Heart left ventricle (tissue), 16 donors: ENCODE data around the gene CC2D1A. TPM values are rescaled to one million over a fixed set of nuclear protein-coding genes. Genes with fewer than 3 reads are reported as not detected.
"Not testable (repeated sequence)": the region's sequence is repeated elsewhere in the genome, so short reads cannot be mapped to it uniquely, and the experiment has no call there.

Experiments used
- ATAC-seq, 4 donors: fragments of 200-7000 bp; cut with Tn5 transposase; one replicate each; pipeline ENCODE4 v1.9.1; 2020 to 2022; ENCODE audit warnings: moderate library complexity in 4 of 4, mild to moderate bottlenecking in 3 of 4, moderate number of reproducible peaks in 1 of 4
- DNase-seq, 5 donors: peaks; one replicate each; pipeline ENCODE4 v3.0.0-alpha.2; 2020
- H3K27ac ChIP-seq, 12 donors: fragments of 200-600 bp; sonication (generic) in 4 of 12; one replicate each; pipeline versions ENCODE4 v1.5.0 to v1.8.0; 2016 to 2022; ENCODE audit warnings: mild to moderate bottlenecking in 2 of 12
- H3K27me3 ChIP-seq, 9 donors: fragments of 200-600 bp; sonication (generic) in 2 of 9; one replicate each; pipeline versions ENCODE4 v1.5.1 to v1.8.0; 2016 to 2022; ENCODE audit warnings: mild to moderate bottlenecking in 3 of 9
- H3K36me3 ChIP-seq, 9 donors: fragments of 200-600 bp; sonication (generic) in 2 of 9; one replicate each; pipeline versions ENCODE4 v1.5.0 to v1.8.0; 2018 to 2022; ENCODE audit warnings: mild to moderate bottlenecking in 2 of 9
- H3K4me1 ChIP-seq, 12 donors: fragments of 200-600 bp; sonication (generic) in 4 of 12; one replicate each; pipeline versions ENCODE4 v1.5.0 to v1.8.0; 2016 to 2022; ENCODE audit warnings: mild to moderate bottlenecking in 3 of 12
- H3K4me3 ChIP-seq, 12 donors: fragments of 200-600 bp; sonication (generic) in 4 of 12; one replicate each; pipeline versions ENCODE4 v1.5.0 to v1.8.0; 2017 to 2022; ENCODE audit warnings: mild to moderate bottlenecking in 9 of 12, moderate library complexity in 4 of 12
- H3K9me3 ChIP-seq, 12 donors: fragments of 200-600 bp; sonication (generic) in 4 of 12; one replicate each; pipeline versions ENCODE4 v1.5.0 to v1.8.0; 2016 to 2022; ENCODE audit warnings: mild to moderate bottlenecking in 1 of 12
- POLR2A ChIP-seq, 2 donors: fragments of 450-650 bp; IDR thresholded peaks; one replicate each; pipeline ENCODE4 v1.6.1; 2017; ENCODE audit warnings: antibody characterized with exemption in 2 of 2, mild to moderate bottlenecking in 2 of 2, moderate library complexity in 2 of 2
- WGBS, 4 donors: extraction: QIAGEN DNeasy Blood & Tissue Kit in 2 of 4; methylation state at CpG; one replicate each; pipeline versions ENCODE4 v1.1.5 to v1.1.7; 2013 to 2018; 5-methylcytosine and 5-hydroxymethylcytosine counted together
- intact Hi-C, 10 donors: fragments of 100-400 bp; cut with DNase I; formaldehyde crosslinking; loops; one replicate each; pipeline versions ENCODE4 v1.11.1 to v1.14.2; 2022
- polyA plus RNA-seq, 2 donors: library from polyadenylated mRNA; stranded (reverse); fragments of 200-250 nt; gene quantifications; one replicate each; pipeline ENCODE4 v1.2.3, GENCODE V29; 2013
- total RNA-seq, 9 donors: library from RNA; depleted of rRNA in 2 of 9; stranded (reverse); fragments of >200 nt in 2 of 9; fragmentation: NEBNext Ultra II Directional in 3 of 9; extraction: Animal tissue kit (Norgen Biotek cat#: 25700) in 3 of 9; gene quantifications; one replicate each; pipeline versions ENCODE4 v1.1.0 to v1.2.4, GENCODE V29; 2016 to 2023
- TF ChIP-seq, protein P1 (sequence below), 12 donors: fragments of 200-600 bp; sonication (generic) in 4 of 12; IDR thresholded peaks; one replicate each; pipeline versions ENCODE4 v1.5.0 to v1.8.0; 2018 to 2022; ENCODE audit warnings: antibody characterized with exemption in 12 of 12, mild to moderate bottlenecking in 5 of 12
- donor health status: ischemic (EF 13 %, LVEDD 7.1; RV severe dilation, severe dysfunction).
- donor health status: healthy with polysubstance abuse.
- donor health status: DM: no; HTN: yes; CAD: no.
- donor health status: DM: no; HTN: no; CAD: no.
- donor health status: ischemic (EF 25% LVEDD 6.9; RV normal size, moderate dysfunction).
- donor health status: ischemic (EF 25% LVEDD 5.7; RV mildly dilated, moderate dysfunction).
- donor health status: healthy.
- donor health status: DM: yes; HTN: yes; CAD: no.
- donor health status: ischemic (EF 35%, LVEDD 5.7; RV mildly dilated, moderate dysfunction).
- donor health status: nonischemic (EF 11% LVEDD 7.7; RV severe dilation, severe dysfunction).
- donor health status: DM: yes; HTN: yes; CAD: no.
- donor health status: PGD.
- donor health status: ischemic (EF 29% LVEDD 5.4; RV normal size, mild dysfunction).
- donor health status: nonischemic (EF 23%, LVEDD 6.1; RV moderate dilation, normal function).

Gene CC2D1A
- total and polyA plus RNA-seq, 11 donors: 14.4 to 36.3 (median 19.5) TPM

DNA sequence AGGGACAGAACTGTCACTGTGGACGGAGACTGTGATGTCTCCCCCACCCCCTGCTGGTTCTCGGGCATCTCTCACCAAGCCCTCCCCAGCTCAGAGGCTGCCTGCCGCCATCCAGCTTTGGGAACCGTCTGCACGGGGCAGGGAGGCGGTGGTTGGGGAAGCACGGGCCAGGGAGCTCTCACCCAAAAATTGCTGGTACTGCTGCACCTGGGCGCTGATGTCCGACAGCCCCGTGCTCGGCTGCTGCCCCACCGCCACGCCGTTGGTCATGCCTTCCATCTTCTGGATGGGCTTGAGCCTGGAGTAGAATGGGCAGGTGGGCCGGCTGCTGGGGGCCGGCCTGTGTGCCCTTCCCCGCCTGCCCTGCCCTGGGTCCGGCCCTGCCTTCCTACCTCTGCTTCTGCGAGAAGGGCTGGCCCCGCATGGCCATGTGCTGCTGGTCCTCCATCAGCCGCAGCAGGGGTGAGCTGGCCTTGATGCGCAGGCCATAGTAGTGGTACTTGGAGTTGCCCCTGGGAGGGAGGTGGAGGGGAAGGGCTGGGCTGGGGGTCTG is 62.5 kb downstream of the CC2D1A start:
- intact Hi-C loops: no loop called here

DNA sequence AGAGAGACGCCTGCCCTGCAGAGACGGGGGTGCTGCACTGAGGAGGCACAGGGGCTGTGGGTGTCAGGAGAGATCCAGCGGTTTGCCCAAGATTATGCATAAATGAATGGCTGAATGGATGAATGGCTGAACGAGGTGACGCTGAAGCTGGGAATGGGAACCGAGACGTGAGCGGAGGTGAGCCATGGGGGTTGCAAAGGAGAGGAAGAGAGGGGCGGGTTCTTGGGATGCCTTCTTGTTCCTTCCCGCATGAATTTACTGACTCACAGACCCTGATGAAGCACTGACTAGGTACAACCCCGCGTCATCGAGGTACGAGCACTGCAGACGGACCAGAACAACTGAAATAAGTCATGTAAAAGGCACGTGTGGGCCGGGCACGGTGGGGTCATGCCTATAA is 63.0 kb downstream of the CC2D1A start:
- H3K27me3 ChIP-seq: no peaks in the 10 kb centered on the region
- H3K9me3 ChIP-seq: no peaks in the 10 kb centered on the region
- 92 to 95% (median 93%) methylated on average over 18 of the region's 18 CpGs for WGBS, 4 donors
- H3K27ac ChIP-seq: no peak overlapping the region
- no peak for DNase-seq
- intact Hi-C loops: no loop called here
- H3K36me3 ChIP-seq: peaks cover 0 to 98% (median 88%) of the 10 kb centered on the region in 9 donors
- no peak for ATAC-seq
- TF ChIP-seq, protein P1, sequence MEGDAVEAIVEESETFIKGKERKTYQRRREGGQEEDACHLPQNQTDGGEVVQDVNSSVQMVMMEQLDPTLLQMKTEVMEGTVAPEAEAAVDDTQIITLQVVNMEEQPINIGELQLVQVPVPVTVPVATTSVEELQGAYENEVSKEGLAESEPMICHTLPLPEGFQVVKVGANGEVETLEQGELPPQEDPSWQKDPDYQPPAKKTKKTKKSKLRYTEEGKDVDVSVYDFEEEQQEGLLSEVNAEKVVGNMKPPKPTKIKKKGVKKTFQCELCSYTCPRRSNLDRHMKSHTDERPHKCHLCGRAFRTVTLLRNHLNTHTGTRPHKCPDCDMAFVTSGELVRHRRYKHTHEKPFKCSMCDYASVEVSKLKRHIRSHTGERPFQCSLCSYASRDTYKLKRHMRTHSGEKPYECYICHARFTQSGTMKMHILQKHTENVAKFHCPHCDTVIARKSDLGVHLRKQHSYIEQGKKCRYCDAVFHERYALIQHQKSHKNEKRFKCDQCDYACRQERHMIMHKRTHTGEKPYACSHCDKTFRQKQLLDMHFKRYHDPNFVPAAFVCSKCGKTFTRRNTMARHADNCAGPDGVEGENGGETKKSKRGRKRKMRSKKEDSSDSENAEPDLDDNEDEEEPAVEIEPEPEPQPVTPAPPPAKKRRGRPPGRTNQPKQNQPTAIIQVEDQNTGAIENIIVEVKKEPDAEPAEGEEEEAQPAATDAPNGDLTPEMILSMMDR (IDR thresholded peaks at IDR 0.05): no peak
- TF ChIP-seq POLR2A (IDR thresholded peaks at IDR 0.05): no peak
- H3K4me3 ChIP-seq: no peak overlapping the region
- no peaks in the 10 kb centered on the region for H3K4me1 ChIP-seq

More for the DNA sequence above, 62.5 kb downstream of the CC2D1A start:
- H3K27me3 ChIP-seq: no peaks in the 10 kb centered on the region
- H3K36me3 ChIP-seq: peaks cover 0 to 98% (median 88%) of the 10 kb centered on the region in 9 donors
- 94 to 96% (median 95%) methylated on average over 15 to 22 of the region's 22 CpGs for WGBS, 4 donors
- no peak for TF ChIP-seq POLR2A (IDR thresholded peaks at IDR 0.05)
- TF ChIP-seq, protein P1 (IDR thresholded peaks at IDR 0.05): no peak
- no peaks in the 10 kb centered on the region for H3K4me1 ChIP-seq
- H3K4me3 ChIP-seq: no peak overlapping the region
- no peak for ATAC-seq
- no peaks in the 10 kb centered on the region for H3K9me3 ChIP-seq
- DNase-seq: no peak
- H3K27ac ChIP-seq: no peak overlapping the region

DNA sequence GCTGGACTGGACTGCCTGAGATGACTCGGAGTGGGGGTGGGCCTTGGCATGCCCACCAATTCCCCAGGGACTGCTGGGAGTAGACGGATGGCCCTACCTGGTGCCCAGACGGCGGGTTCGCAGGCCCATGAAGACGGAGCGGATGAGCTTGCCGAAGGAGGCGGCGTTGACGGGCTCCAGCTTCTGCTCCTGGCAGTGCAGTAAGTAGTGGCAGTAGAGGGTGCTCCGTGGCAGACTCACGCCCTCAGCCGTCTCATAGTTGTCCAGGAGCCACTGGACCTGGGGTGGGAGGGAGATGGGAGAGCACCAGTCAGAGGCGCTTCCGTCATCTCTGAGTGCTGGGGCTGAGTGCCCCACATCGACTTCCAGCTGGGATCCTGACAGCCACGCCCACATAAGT is 63.9 kb downstream of the CC2D1A start:
- DNase-seq (no peak), ATAC-seq (no peak)
- H3K27ac ChIP-seq: no peak overlapping the region
- WGBS, 4 donors: 89 to 91% (median 90%) methylated on average over 18 of the region's 18 CpGs
- no peak overlapping the region for H3K4me3 ChIP-seq
- peaks cover 0 to under 1% (median 0%) of the 10 kb centered on the region in 12 donors for H3K4me1 ChIP-seq
- H3K36me3 ChIP-seq: peaks cover 0 to 94% (median 85%) of the 10 kb centered on the region in 9 donors
- TF ChIP-seq, protein P1 (IDR thresholded peaks at IDR 0.05): no peak
- TF ChIP-seq POLR2A (IDR thresholded peaks at IDR 0.05): no peak
- H3K9me3 ChIP-seq: no peaks in the 10 kb centered on the region
- intact Hi-C loops: no loop called here
- no peaks in the 10 kb centered on the region for H3K27me3 ChIP-seq

DNA sequence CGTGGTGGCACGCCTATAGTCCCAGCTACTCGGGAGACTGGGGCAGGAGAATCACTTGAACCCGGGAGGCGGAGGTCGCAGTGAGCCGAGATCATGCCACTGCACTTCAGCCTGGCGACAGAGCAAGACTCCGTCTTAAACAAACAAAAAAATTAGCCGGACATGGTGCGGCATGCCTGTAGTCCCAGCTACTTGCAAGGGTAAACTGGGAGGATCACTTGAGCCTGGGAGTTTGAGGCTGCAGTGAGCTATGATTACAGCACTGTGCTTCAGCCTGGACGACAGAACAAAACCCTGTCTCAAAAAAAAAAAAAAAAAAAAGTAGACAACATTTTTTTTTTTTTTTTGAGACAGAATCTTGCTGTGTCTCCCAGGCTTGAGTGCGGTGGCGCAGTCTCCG is 65.9 kb downstream of the CC2D1A start:
- H3K27ac ChIP-seq, H3K4me3 ChIP-seq, H3K9me3 ChIP-seq, ATAC-seq, intact Hi-C loops, H3K27me3 ChIP-seq, DNase-seq: not testable (repeated sequence)
- peaks cover 0 to 83% (median 70%) of the 10 kb centered on the region in 9 donors for H3K36me3 ChIP-seq
- peaks cover 0 to 18% (median 2%) of the 10 kb centered on the region in 12 donors for H3K4me1 ChIP-seq
- 88 to 91% (median 89%) methylated on average over 15 of the region's 15 CpGs for WGBS, 4 donors
